Measurements from ENCODE around the gene ACAP2. TPM values are rescaled to one million over a fixed set of nuclear protein-coding genes. Genes with fewer than 3 reads are reported as not detected.
A peak's percentile ranks its signal among the peaks of the same experiment; 100 is the strongest.

ACAP2 gene
- polyA plus RNA-seq, 2 of the 4 experiments (the other 2 are of a cell fraction): 7.8 to 26.0 TPM

DNA sequence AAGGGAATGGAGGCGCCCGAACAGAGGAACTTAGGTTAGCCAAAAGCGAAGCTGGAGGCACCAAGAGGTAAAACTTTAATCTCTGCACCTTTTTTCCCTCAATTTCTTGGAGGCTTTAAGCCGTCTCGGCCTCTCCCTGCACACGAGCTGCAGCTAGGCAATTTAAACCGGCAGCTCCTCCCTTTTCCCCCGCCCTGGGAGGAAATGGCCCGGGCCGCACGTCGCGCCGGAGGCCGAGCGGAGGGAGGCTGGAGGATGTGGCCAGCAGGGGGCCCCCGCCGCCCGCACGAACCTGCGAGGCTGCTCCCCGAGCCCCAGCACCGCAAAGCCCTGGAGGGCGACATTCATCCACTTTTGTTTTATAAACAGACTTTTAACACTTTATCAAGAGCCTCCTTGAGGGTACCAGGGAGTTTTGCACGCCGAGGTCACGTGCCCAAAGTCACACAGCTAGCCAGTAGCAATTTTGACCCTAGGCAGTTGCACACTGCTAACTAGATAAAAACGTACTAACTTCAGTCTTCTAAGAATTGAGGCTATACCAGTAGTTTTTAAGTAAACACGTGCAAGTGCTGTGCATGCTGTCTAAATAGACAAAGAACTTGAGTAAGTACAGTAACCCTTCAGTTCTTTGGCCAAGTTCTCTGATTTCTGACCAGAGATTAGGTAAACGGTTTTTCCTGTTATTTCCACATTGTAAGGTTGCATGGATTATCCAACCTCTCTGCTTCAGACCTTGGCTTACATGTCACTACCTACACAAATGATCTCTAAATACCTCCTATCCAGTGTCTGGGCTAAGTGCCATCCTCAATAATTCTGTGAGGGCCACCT, 171.2 kb downstream of the ACAP2 start (continued):
- TF ChIP-seq, protein P1, sequence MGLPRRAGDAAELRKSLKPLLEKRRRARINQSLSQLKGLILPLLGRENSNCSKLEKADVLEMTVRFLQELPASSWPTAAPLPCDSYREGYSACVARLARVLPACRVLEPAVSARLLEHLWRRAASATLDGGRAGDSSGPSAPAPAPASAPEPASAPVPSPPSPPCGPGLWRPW (IDR thresholded peaks at IDR 0.05): no peak
- no peak for TF ChIP-seq CHD2 (IDR thresholded peaks at IDR 0.05; ENCODE audit: low read length, partially characterized antibody)
- no peak for TF ChIP-seq RFX5 (IDR thresholded peaks at IDR 0.05)
- no peak for TF ChIP-seq CBX2 (IDR thresholded peaks at IDR 0.05; ENCODE audit: borderline replicate concordance, low read depth)
- TF ChIP-seq ZNF302 (CRISPR knock-in tag; IDR thresholded peaks at IDR 0.05): no peak
- TF ChIP-seq POLR2A (IDR thresholded peaks at IDR 0.05; ENCODE audit: low read length): no peak; the same call in 1 of the 2 replicates
- no peak for TF ChIP-seq JUNB (IDR thresholded peaks at IDR 0.05)
- TF ChIP-seq, protein P2, sequence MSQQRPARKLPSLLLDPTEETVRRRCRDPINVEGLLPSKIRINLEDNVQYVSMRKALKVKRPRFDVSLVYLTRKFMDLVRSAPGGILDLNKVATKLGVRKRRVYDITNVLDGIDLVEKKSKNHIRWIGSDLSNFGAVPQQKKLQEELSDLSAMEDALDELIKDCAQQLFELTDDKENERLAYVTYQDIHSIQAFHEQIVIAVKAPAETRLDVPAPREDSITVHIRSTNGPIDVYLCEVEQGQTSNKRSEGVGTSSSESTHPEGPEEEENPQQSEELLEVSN (IDR thresholded peaks at IDR 0.05; ENCODE audit: borderline replicate concordance, low read depth): 0 out of 2 replicates have a peak, but pooled peaks have one; percentile 54
- peak; percentile 83 to 97 for TF ChIP-seq RAD21 (conservative IDR thresholded peaks at IDR 0.05 in 1 of 2, IDR thresholded peaks at IDR 0.05 in 1 of 2)
- TF ChIP-seq HDAC2 (IDR thresholded peaks at IDR 0.05): no peak
- no peak for TF ChIP-seq EP300 (IDR thresholded peaks at IDR 0.05)
- TF ChIP-seq KDM5A (IDR thresholded peaks at IDR 0.05): peak; percentile 25; the same call in 1 of the 2 replicates
- TF ChIP-seq, protein P3, sequence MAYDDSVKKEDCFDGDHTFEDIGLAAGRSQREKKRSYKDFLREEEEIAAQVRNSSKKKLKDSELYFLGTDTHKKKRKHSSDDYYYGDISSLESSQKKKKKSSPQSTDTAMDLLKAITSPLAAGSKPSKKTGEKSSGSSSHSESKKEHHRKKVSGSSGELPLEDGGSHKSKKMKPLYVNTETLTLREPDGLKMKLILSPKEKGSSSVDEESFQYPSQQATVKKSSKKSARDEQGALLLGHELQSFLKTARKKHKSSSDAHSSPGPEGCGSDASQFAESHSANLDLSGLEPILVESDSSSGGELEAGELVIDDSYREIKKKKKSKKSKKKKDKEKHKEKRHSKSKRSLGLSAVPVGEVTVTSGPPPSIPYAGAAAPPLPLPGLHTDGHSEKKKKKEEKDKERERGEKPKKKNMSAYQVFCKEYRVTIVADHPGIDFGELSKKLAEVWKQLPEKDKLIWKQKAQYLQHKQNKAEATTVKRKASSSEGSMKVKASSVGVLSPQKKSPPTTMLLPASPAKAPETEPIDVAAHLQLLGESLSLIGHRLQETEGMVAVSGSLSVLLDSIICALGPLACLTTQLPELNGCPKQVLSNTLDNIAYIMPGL (CRISPR knock-in tag; IDR thresholded peaks at IDR 0.05; ENCODE audit: borderline replicate concordance): no peak
- 0 out of 2 replicates have a peak, but pooled peaks have one; percentile 48 for TF ChIP-seq FOSB (CRISPR knock-in tag; IDR thresholded peaks at IDR 0.05)
- no peak for TF ChIP-seq MAFK (IDR thresholded peaks at IDR 0.05; ENCODE audit: partially characterized antibody)
- TF ChIP-seq GATA3 (IDR thresholded peaks at IDR 0.05; ENCODE audit: borderline replicate concordance): no peak
- TF ChIP-seq ZC3H11A (IDR thresholded peaks at IDR 0.05): no peak

DNA sequence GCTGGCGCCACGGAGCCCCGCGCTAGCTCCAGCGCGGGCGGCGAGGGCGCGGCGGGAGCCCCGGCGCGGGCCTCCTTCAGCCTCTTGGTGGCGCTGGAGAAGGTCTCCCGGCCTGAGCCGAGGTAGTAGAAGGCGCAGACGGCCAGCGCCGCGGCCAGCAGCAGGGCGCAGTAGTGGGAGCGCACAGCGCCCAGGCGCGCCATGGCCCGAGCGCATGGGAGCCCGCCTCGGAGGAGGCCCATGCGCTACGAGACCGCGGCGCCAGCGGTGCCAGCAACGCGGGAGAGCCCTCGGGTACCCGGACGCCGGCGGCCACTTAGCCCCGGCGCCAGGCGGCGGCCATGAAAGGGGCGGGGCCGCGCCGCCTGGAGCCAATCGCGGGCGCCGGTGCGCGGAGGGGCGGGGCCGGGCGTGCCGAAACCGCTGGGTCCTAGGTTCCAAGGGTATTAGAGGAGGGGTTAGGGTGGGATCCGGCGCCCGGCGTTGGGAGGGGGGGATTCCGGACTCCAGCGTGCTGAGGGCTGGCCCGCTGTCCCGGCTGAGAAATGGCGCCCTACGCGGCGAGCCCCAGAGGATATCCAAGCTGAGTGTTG, 171.9 kb downstream of the ACAP2 start, which contains the start of gene XXYLT1:
Gene XXYLT1, minus strand, starts transcription at position 343 of the 593 bp plus-strand sequence. Its CDS starts 101 bp downstream, at position 242.
- ChIA-PET CTCF (interaction anchor here (0.6 to 8.3 kb wide), 60 partner anchors 9 to 926 kb away, joined by 3 to 186 read pairs (median 4); partner anchors contain the start of genes ACAP2, LSG1 and PPP1R2), POLR2A (interaction anchor here (0.6 to 2.5 kb wide), 8 partner anchors 10 to 599 kb away, joined by 3 to 18 read pairs (median 4); partner anchors contain the start of genes ACAP2, FAM43A, LSG1 and PPP1R2)
- Histone ChIP-seq H3K9me3 (no peaks in the 10 kb centered on the region), H3K4me1 (peaks cover 12% of the 10 kb centered on the region), H3K4me2 (peak within 1 kb of the TSS; percentile 95), H3K27ac (peak within 1 kb of the TSS; percentile 87 to 99), H3K4me3 (peak within 1 kb of the TSS; percentile 69)
- TF ChIP-seq ZSCAN20 (CRISPR knock-in tag; IDR thresholded peaks at IDR 0.05) (no peak), GATA3 (IDR thresholded peaks at IDR 0.05; ENCODE audit: borderline replicate concordance) (no peak), POLR2A (IDR thresholded peaks at IDR 0.05; ENCODE audit: low read length) (peak; percentile 73), KDM5A (IDR thresholded peaks at IDR 0.05) (peak; percentile 56; the same call in 1 of the 2 replicates), HDAC2 (IDR thresholded peaks at IDR 0.05) (no peak), JUN (IDR thresholded peaks at IDR 0.05) (peak; percentile 58 to 67; a peak in 3 of 5 replicates), EP300 (IDR thresholded peaks at IDR 0.05) (no peak), SMC3 (IDR thresholded peaks at IDR 0.05) (peak; percentile 26; the same call in 2 of the 3 replicates), PHF8 (IDR thresholded peaks at IDR 0.05; ENCODE audit: borderline replicate concordance, low read depth) (peak; percentile 6; the same call in 1 of the 2 replicates)
- TF ChIP-seq, protein P4, sequence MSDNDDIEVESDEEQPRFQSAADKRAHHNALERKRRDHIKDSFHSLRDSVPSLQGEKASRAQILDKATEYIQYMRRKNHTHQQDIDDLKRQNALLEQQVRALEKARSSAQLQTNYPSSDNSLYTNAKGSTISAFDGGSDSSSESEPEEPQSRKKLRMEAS (IDR thresholded peaks at IDR 0.05): 0 out of 2 replicates have a peak, but pooled peaks have one; percentile 6
- TF ChIP-seq, protein P5, sequence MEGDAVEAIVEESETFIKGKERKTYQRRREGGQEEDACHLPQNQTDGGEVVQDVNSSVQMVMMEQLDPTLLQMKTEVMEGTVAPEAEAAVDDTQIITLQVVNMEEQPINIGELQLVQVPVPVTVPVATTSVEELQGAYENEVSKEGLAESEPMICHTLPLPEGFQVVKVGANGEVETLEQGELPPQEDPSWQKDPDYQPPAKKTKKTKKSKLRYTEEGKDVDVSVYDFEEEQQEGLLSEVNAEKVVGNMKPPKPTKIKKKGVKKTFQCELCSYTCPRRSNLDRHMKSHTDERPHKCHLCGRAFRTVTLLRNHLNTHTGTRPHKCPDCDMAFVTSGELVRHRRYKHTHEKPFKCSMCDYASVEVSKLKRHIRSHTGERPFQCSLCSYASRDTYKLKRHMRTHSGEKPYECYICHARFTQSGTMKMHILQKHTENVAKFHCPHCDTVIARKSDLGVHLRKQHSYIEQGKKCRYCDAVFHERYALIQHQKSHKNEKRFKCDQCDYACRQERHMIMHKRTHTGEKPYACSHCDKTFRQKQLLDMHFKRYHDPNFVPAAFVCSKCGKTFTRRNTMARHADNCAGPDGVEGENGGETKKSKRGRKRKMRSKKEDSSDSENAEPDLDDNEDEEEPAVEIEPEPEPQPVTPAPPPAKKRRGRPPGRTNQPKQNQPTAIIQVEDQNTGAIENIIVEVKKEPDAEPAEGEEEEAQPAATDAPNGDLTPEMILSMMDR (IDR thresholded peaks at IDR 0.05): peak; percentile 56
- TF ChIP-seq, protein P6, sequence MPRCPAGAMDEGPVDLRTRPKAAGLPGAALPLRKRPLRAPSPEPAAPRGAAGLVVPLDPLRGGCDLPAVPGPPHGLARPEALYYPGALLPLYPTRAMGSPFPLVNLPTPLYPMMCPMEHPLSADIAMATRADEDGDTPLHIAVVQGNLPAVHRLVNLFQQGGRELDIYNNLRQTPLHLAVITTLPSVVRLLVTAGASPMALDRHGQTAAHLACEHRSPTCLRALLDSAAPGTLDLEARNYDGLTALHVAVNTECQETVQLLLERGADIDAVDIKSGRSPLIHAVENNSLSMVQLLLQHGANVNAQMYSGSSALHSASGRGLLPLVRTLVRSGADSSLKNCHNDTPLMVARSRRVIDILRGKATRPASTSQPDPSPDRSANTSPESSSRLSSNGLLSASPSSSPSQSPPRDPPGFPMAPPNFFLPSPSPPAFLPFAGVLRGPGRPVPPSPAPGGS (IDR thresholded peaks at IDR 0.05): peak; percentile 63; the same call in 1 of the 3 replicates
- no peak for FAIRE-seq
- peak; percentile 57 to 86 for DNase-seq (ENCODE audit: low read depth in 1 of 2, low spot score in 1 of 2)
- WGBS (ENCODE audit: missing lambda C conversion rate): 0% methylated on average over 5 of the region's 75 CpGs
- ATAC-seq: peak; percentile 87 to 91

Measured in A549 (cell line).